ENCODE measurements around the gene CA11. TPM values are rescaled to one million over a fixed set of nuclear protein-coding genes. Genes with fewer than 3 reads are reported as not detected.

The CA11 gene
- total RNA-seq, 1 experiment from 2014 or later: 2.3 TPM

DNA sequence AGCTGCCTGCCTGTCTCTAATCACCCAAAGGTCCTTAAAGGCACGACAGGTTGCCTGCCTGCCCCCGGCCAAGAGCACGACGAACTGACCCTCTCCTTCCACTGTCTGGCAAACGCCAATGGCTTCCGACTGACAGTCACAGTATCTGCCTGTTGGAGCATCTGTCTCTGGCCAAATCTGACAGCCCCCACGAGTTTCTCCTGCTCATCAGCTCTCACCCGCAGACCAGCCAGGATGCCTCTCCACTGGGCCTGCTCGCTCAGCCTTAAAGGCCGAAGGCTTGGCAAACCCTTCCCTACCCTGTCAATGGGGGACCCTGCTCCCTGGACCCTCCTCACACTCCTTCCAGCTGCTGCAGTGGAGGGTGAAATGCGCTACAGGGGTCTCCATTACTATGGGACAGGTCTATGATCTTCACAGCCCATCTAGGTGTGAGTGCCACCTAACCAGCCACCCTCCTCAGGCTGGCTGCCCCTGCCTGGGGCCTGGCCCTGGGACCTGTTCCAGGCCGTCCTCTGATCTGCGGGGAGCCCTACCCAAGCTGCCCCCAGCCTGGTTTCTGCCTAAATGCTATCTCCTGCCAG is 32.0 kb downstream of the CA11 start:
- DNase-seq (ENCODE audit: low spot score): no peak

DNA sequence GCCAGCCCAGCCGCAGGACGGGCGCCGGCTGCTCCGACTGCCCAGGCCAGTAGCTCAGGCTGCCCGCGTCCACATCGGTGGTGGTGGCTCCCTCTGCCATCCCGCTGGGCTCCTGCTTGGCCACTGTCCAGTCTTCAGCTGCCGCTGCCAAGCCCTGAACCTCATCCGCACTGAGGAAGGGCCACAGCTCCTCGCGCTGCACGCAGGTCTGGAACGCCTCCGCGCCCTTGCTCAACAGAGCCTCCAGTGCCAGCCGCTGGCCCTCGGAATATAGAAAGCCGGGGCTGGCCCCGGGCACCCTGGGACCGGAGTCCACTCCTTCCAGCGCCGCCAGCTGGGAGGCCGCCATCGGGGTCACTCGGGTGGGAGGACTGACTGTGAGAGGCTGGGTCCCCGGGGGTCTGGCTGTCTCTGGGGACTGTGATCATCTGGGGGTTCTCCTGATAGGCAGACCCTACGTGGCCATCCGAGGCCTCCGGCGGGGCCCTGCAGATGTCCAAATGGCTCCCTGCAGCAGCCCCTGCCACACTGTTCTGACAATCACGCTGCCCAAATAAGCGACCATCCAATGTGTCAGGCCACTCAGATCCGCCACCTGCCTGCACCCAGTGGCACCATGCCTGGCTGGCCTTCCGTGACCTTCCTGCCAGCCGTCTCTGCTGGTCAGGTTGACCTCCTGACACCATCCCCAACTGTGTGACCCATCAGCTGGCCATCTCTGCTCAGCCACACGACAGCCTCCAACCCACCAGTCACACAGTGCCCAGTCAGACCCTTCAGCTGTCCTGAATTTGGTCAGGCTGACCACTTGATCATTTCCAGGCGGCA is 32.7 kb downstream of the CA11 start:
- no peak for DNase-seq (ENCODE audit: low spot score)

DNA sequence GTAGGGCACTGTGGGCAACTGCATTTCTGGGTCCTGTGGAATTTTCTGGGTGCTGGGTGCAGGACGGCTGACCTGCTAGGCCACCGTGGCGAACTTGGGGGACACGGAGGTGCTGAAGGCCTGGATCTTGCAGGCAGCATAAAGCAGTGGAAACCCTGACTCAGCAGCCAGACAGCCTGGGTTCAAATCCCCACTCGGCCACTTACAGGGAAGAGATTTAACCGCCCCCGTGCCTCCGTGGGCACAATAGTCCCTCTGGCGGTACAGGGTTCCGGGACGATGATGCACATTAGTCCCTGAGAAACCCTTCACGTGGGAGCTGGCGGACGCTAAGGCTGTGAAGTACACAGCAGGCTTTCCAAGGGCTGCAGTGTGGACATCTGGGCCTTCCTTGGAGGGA is 34.1 kb downstream of the CA11 start:
- DNase-seq (ENCODE audit: low spot score): no peak

DNA sequence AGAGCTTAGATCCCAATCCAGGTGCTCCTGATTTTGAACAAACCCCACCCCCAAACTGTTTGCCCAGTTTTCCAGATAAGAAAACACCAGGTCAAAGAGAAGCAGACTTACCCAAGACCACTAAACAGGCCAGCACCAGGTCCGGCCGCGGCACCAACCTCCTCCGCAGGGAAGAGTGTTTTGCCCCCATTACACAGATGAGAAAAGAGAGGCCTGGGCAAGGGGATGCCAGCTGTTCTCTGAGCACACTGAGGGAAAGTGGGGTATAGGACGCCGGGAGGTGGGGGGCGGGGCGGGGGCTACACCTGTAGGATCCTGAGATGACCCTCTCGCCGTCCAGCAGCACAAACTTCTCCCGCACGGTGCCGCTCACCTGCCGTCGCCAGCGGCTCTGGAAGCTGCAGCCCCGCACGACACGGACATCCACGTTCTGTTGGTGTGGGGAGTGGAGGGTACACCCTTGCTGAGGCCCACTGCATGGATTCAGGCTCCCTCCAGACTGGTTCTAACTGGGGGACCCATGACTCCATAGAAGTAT is 36.3 kb downstream of the CA11 start:
- DNase-seq (ENCODE audit: low spot score): no peak

DNA sequence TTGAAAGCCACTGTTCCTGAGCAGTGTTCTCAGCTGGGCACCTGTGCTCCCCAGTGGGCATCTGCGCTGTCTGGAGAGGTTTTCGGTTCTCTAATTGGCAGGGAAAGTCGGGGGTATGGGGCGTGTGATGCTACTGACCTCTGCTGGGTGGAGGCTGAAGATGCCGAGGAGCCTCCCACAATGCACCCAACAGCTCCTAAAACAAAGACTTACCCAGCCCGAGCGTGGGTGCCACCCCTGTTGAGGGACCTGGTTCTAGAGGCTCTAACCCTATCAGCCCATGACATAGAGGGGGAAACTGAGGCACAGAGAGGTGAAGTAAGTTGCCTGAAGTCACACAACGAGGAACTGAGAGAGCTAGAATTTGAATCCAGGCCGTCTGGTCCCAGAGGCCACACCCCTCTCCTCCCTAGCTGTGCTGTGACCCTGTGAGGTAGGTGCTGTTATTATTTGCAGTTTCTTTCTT is 37.2 kb downstream of the CA11 start:
- peak; percentile 39 for DNase-seq (ENCODE audit: low spot score)

DNA sequence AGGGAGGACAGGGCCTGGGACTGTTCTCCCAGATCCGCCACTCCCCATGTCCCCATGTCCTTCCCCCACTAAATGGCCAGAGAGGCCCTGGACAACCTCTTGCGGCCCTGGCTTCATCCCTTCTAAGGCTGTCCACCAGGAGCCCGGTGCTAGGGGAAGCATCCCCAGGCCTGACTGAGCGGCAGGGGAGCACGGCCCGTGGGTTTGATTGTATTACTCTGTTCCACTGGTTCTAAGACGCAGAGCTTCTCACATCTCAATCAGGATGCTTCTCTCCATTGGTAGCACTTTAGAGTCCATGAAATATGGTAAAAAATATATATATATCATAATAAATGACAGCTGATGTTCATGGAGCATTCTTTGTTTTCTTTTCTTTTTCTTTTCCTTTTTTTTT is 38.6 kb downstream of the CA11 start:
- DNase-seq (ENCODE audit: low spot score): no peak

DNA sequence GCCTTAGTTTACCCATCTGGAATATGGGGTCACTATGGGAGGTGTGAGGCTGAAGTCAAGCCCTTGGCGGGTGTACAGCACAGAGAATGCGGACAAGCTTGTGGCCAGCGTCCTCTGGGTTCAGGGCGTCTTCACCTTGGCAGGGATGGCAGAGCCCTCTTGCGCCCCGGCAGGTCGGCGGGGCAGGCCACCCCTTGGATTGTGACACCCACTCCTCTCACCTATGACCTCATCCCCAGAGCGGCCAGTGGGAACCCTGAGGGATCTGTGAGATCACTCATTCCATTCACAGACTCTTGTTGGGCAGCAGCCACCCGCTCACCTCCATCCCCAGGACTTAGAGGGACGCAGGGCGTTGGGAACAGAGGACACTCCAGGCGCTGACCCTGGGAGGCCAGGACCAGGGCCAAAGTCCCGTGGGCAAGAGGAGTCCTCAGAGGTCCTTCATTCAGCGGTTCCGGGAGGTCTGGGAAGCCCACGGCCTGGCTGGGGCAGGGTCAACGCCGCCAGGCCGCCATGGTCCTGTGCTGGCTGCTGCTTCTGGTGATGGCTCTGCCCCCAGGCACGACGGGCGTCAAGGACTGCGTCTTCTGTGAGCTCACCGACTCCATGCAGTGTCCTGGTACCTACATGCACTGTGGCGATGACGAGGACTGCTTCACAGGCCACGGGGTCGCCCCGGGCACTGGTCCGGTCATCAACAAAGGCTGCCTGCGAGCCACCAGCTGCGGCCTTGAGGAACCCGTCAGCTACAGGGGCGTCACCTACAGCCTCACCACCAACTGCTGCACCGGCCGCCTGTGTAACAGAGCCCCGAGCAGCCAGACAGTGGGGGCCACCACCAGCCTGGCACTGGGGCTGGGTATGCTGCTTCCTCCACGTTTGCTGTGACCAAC is 39.3 kb downstream of the CA11 start, which contains the start of gene SPACA4:
Gene SPACA4 (plus strand): TSS at position 280 of the 896 bp plus-strand sequence. CDS start 237 bp downstream, at position 517.
- DNase-seq (ENCODE audit: low spot score): no peak

DNA sequence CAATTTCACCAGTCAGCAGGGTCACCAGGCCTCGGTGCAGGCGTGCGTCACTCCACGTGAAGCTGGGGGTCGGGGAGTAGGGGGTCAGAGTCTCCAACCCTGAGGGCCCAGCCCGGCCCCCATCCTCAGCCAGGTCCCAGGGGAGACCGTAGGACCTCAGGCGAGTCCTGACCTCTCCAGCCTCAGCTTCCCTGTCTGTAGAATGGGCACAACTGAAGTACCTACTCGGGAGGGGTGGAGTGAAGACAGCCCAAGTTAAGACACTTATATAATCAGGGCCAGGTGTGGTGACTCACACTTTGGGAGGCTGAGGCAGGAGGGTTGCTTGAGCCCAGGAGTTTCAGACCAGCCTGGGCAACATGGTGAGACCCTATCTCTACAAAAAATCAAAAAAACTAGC is 42.1 kb downstream of the CA11 start:
- DNase-seq (ENCODE audit: low spot score): no peak

DNA sequence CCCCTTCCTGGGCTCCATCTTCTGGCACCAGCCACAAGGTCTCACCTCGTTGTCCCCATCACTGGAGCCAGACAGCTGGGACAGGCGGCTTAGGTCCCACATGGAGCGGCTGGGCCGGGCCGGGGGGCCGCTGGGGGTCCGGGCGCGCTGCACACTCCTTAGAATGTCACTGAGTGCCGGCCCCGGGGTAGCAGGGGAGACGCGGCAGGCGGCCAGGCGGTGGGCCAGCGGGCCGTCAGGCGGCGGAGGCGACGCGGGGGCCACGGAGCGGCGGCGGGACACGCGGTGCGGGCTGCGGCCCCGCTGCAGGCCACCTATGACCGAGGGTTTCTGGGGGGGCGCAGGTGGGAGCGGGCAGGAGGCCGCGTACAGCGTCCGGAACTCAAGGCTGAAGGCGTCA is 42.5 kb downstream of the CA11 start:
- no peak for DNase-seq (ENCODE audit: low spot score)

DNA sequence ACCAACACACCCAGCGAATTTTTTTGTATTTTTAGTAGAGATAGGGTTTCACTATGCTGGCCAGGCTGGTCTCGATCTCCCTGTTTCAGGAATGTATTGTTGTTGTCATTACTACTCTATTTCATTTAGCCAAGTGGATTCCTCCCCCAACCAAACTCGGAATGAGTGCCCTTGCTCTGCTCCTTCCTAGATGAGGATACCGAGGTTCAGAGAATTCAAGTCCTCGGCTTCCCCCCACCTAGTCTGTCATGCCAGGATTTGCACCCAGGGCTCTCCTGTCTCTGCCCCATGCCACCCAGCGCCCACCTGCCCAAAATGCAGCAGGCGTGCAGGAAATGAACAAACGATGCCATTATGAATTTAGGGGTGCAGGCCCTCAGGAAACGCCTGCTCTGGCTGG is 43.0 kb downstream of the CA11 start:
- no peak for DNase-seq (ENCODE audit: low spot score)

DNA sequence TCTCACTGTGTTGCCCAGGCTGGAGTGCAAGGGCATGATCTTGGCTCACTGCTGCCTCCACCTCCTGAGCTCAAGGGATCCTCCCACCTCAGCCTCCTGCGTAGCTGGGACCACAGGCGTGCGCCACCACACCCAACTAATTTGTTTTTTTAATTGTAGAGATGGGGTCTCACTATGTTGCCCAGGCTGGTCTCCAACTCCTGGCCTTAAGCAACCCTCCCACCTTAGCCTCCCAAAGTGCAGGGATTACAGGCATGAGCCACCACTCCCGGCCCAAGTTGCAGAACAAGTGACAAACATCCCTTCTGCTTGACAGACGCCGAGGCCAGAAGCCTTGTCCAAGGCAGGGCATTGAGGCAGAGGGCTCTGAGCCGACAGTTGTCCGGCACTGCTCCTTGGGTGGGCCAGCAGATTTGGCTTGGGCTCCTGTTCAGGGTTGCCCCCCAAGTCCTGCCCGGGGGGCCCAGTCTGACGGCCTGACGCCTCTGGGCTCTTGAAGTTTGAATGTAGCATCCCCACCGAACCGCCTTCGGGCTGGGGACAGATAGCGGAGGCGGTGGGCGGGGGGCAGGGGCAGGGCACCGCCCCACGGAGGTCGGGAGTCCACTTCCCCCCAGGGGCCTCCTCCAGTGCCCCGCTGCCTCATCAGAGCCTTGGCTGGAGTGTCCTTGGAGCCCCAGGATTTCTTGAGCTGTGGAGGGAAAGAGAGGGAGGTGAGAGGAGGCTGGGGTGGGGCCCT is 45.1 kb downstream of the CA11 start:
- DNase-seq (ENCODE audit: low spot score): no peak

DNA sequence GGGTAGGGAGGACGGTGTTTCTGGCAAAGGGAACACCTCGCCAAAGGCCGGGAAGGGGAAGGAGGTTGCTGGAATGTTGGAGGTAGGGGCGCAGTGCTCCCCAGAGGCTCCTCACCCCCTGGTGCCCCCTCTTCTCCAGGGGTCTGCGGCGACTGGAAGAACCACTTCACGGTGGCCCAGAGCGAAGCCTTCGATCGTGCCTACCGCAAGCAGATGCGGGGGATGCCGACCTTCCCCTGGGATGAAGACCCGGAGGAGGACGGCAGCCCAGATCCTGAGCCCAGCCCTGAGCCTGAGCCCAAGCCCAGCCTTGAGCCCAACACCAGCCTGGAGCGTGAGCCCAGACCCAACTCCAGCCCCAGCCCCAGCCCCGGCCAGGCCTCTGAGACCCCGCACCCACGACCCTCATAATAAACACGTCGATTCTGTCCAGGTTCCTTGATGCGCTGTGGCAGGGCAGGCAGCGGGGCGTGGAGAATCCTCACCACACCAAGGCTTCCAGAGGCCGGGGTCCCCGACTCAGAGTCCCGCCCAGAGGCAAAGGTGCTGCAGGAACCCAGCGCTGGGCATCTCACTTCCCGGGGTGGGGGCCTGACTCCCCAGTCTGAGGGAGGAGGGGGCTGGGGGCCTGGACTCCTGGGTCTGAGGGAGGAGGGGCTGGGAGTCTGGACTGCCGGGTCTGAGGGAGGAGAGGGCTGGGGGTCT is 46.8 kb downstream of the CA11 start:
- DNase-seq (ENCODE audit: low spot score): no peak

DNA sequence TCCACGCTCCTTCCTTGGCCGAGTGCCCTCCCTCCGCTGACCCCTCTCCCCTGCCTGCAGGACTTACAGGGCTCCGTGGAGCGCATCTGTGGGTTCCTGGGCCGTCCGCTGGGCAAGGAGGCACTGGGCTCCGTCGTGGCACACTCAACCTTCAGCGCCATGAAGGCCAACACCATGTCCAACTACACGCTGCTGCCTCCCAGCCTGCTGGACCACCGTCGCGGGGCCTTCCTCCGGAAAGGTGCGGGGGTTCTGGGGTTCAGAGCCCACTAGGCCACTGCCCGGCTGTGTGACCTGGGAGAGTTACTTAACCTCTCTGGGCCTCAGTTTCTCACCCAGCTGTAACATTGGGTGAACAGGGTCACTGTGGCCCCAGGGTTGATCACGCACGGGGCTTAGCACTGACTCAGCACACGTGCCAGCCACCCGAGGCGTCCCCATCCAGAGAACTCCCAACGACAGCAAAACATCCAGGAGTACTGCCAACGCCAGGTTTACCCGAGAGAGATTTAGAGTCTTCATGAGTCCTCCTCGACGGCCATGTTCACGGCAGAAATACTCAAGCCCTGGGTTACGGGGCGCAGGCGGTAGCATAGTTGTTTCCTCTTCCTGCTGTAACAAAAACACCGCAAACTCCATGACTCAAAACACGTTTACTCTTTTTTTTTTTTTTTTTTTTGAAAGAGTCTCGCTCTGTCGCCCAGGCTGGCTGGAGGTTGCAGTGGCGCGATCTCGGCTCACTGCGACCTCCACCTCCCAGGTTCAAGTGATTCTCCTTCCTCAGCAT is 49.1 kb downstream of the CA11 start:
- DNase-seq (ENCODE audit: low spot score): no peak

DNA sequence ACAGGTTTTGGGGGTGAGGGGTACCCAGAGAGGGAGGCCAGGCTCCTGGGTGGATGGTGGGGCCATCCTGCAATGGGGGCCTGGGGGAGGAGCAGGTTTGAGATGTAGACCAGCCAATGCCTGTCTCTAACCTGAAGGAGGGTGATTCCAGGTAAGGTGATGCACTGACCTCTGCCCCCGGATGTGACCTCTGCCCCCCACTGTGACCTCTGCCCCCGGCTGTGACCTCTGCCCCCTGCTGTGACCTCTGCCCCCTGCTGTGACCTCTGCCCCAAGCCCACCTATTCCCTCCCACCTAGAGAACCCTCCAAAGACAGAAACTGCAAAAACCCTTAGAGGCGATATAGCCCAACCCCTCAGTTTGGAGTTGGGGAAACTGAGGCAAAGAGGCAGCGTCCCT is 49.8 kb downstream of the CA11 start:
- no peak for DNase-seq (ENCODE audit: low spot score)

DNA sequence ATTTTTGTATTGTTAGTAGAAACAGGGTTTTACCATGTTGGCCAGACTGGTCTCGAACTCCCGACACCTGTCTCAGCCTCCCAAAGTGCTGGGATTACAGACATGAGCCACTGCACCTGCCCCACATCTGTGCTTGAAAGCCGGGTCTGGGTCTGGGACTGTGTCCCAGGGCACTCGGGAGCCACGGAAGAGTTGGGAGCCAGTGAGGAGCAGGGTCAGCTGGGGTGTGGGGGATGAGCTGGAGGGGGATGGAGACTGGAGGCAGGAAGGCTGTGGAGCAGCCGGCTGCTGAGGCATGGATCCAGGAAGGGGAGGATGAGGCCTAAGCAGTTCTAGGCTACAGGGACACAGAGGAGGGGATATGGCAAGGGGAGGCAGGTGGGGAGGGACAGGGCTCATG is 50.2 kb downstream of the CA11 start:
- DNase-seq (ENCODE audit: low spot score): no peak

DNA sequence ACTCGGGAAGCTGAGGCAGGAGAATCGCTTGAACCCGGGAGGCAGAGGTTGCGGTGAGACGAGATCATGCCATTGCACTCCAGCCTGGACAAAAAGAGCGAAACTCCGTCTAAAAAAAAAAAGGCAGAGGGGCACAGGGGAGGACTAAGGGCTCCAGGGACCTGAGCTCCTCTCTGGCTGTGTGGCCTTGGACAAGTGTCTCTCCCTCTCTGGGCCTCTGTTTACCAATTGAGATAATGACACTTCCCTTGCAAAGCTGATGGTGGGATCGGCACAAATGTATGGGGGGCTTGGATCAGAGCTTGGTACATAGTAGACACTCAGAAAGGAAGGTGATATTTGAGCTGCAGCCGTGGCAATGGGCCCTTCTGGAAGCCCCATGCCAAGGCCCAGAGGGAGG is 50.8 kb downstream of the CA11 start:
- DNase-seq (ENCODE audit: low spot score): no peak

DNA sequence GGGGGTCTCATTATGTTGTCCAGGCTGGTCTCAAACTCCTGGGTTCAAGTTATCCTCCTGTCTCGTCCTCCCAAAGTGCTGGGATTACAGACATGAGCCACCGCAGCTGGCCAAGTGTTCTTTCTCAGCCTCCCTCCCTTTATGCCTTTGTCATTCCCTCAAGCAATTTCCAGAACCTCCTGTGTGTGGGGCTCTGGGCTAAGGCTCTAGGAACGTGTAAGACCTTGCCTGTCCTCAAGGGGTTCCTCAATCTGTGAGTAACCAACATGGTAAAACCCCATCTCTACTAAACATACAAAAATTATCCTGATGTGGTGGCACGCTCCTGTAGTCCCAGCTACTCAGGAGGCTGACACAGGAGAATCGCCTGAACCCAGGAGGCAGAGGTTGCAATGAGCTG is 55.0 kb downstream of the CA11 start:
- no peak for DNase-seq (ENCODE audit: low spot score)

DNA sequence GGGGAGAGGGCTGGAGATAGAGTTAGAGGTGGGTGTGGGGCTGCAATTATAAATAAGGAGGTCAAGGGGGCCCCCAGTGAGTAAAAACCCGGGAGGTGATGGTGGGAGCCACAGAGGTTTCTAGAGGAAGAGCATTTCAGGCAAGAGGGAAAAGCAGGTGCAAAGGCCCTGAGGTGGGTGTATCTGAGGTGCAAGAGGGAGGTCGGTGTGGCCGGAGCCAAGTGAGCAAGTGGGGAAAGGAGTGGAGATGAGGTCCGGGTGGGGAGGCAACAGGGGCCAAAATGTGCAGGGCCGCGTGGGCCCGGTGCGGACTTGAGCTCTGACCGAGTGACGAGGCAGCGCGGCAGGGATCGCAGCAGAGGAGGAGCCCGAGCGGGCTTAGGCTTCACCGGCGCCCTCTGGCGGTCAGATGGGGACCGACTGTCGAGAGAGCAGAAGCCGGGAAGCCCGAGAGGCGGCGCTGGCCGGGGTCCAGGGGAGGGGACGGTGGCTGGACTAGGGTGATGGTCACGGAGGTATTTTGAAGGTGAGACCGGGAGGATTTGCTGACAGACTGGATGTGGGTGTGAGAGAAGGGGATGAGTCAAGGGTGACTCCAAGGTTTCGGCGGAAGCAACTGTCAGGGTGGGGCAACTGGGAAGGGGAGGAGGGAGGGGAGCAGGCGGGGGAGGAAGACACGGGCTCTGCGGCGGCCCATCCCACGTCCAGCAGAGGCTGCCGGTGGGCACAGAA is 57.2 kb downstream of the CA11 start:
- peak; percentile 74 for DNase-seq (ENCODE audit: low spot score)

Data from A172 (cell line).